ENCODE measurements around the gene METTL21A.
"Not testable (repeated sequence)": the region's sequence is repeated elsewhere in the genome, so short reads cannot be mapped to it uniquely, and the experiment has no call there.

METTL21A gene

GRCh38 chr2:207625014-207625907, at the start of gene METTL21A:
Gene METTL21A (minus strand): TSS chr2:207625394. CDS start chr2:207624375, 1,019 bp downstream.
- peak; percentile 93 for DNase-seq (ENCODE audit: low read depth)

GRCh38 chr2:207674826-207675225, 49.6 kb upstream of the METTL21A start:
- no peak for DNase-seq (ENCODE audit: low read depth)

- no peak for DNase-seq (ENCODE audit: low read depth)
Measured at GRCh38 chr2:207674266-207674774, 49.1 kb upstream of the METTL21A start.

- DNase-seq (ENCODE audit: low read depth) = no peak
Measured at GRCh38 chr2:207673431-207673830, 48.2 kb upstream of the METTL21A start.

GRCh38 chr2:207670887-207671286, 45.7 kb upstream of the METTL21A start:
- DNase-seq (ENCODE audit: low read depth) = no peak

GRCh38 chr2:207663870-207664545, 38.8 kb upstream of the METTL21A start:
- DNase-seq (ENCODE audit: low read depth) = no peak

GRCh38 chr2:207662203-207662602, 37.0 kb upstream of the METTL21A start:
- DNase-seq (ENCODE audit: low read depth) = no peak

- no peak for DNase-seq (ENCODE audit: low read depth)
Measured at GRCh38 chr2:207660994-207661393, 35.8 kb upstream of the METTL21A start.

- no peak for DNase-seq (ENCODE audit: low read depth)
Measured at GRCh38 chr2:207658156-207658555, 33.0 kb upstream of the METTL21A start.

GRCh38 chr2:207655000-207655399, 29.8 kb upstream of the METTL21A start:
- DNase-seq (ENCODE audit: low read depth) = no peak

- DNase-seq (ENCODE audit: low read depth) = not testable (repeated sequence)
Measured at GRCh38 chr2:207646582-207646981, 21.4 kb upstream of the METTL21A start.

- DNase-seq (ENCODE audit: low read depth) = no peak
Measured at GRCh38 chr2:207643892-207644291, 18.7 kb upstream of the METTL21A start.

GRCh38 chr2:207640661-207641060, 15.5 kb upstream of the METTL21A start:
- no peak for DNase-seq (ENCODE audit: low read depth)

GRCh38 chr2:207640160-207640559, 15.0 kb upstream of the METTL21A start:
- DNase-seq (ENCODE audit: low read depth) = no peak

GRCh38 chr2:207639288-207639687, 14.1 kb upstream of the METTL21A start:
- not testable (repeated sequence) for DNase-seq (ENCODE audit: low read depth)

GRCh38 chr2:207635468-207636200, 10.4 kb upstream of the METTL21A start:
- no peak for DNase-seq (ENCODE audit: low read depth)

- no peak for DNase-seq (ENCODE audit: low read depth)
Measured at GRCh38 chr2:207633686-207634085, 8.5 kb upstream of the METTL21A start.

GRCh38 chr2:207632575-207633493, 7.6 kb upstream of the METTL21A start:
- peak; percentile 8 for DNase-seq (ENCODE audit: low read depth)

- no peak for DNase-seq (ENCODE audit: low read depth)
Measured at GRCh38 chr2:207630491-207630890, 5.3 kb upstream of the METTL21A start.

- no peak for DNase-seq (ENCODE audit: low read depth)
Measured at GRCh38 chr2:207629553-207629952, 4.4 kb upstream of the METTL21A start.
